Suprapubic skin (tissue), 4 donors: ENCODE data around the gene HDGFL3.

Experiments used
- EP300 ChIP-seq: sonication (generic); formaldehyde crosslinking; IDR thresholded peaks from one replicate; pipeline ENCODE4 v1.6.1; 2017; ENCODE audit warnings: antibody characterized with exemption
- POLR2A ChIP-seq, 2 donors: fragments of 450-650 bp; IDR thresholded peaks; one replicate each; pipeline ENCODE4 v1.6.1; 2017; ENCODE audit warnings: antibody characterized with exemption in 2 of 2, mild to moderate bottlenecking in 2 of 2, moderate library complexity in 2 of 2
- POLR2AphosphoS5 ChIP-seq, 3 donors: sonication (generic); formaldehyde crosslinking; IDR thresholded peaks; one replicate each; pipeline ENCODE4 v1.6.1; 2017; ENCODE audit warnings: antibody characterized with exemption in 3 of 3
- TF ChIP-seq, protein P1 (sequence below), 2 donors: fragments of 200-600 bp in 1 of 2; fragments of 450-650 bp in 1 of 2; sonication (generic) in 1 of 2; IDR thresholded peaks; one replicate each; pipeline ENCODE4 v1.5.1; 2016 to 2019; ENCODE audit warnings: antibody characterized with exemption in 2 of 2, mild to moderate bottlenecking in 1 of 2, moderate library complexity in 1 of 2

DNA sequence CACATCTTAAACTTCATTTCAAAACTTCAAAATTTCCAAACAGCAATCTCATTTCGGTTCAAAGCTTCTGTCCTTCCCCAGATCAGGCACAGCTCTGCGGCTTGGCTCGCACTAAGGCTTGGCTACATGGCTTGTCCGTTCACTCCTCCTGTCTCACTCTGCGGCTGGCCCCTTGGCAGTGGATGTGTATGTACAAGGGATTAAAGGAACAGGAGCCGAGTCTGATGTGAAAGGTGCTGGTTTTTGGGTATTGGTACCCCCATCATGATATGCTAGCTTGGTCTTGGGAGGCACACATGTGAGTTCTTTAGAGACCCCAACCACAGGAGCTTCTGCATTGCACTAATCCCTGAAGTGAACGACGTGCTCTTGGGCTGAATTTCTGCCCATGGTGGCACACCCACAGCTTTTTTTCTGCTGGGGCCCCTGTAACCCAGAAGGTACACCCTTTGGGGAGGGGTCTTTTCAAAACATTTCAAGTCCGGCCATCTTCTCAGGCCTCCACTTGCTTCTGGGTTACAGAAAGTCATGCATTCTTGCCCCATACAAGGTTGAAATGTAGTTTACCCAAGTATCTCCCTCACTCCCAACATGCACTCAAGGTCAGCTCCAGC, 87.5 kb downstream of the HDGFL3 start:
- TF ChIP-seq POLR2A (IDR thresholded peaks at IDR 0.05) (no peak), EP300 (no peak), POLR2AphosphoS5 (IDR thresholded peaks at IDR 0.05) (no peak)
- TF ChIP-seq, protein P1, sequence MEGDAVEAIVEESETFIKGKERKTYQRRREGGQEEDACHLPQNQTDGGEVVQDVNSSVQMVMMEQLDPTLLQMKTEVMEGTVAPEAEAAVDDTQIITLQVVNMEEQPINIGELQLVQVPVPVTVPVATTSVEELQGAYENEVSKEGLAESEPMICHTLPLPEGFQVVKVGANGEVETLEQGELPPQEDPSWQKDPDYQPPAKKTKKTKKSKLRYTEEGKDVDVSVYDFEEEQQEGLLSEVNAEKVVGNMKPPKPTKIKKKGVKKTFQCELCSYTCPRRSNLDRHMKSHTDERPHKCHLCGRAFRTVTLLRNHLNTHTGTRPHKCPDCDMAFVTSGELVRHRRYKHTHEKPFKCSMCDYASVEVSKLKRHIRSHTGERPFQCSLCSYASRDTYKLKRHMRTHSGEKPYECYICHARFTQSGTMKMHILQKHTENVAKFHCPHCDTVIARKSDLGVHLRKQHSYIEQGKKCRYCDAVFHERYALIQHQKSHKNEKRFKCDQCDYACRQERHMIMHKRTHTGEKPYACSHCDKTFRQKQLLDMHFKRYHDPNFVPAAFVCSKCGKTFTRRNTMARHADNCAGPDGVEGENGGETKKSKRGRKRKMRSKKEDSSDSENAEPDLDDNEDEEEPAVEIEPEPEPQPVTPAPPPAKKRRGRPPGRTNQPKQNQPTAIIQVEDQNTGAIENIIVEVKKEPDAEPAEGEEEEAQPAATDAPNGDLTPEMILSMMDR (IDR thresholded peaks at IDR 0.05), result no peak
